ENCODE measurements around the gene GSK3A.

GSK3A gene

DNA sequence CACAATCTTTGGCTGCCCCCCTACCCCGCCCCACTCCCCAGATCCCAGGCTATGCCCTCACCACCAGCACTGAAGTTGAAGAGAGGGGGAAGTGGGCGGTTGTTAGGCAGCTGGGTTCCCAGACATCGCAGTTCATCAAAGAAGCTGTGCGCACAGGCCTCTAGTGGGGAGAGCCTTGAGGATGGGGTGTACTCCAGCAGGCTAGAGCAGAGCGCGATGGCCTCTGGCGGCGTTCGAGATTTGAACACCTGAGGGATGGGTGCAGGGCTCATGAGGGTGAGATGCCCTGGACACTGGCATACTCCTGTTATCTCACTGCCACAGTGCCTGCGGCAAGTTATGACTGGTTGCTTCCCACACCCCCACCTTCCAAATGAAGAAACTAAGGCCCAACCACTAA lies 10.0 kb downstream of the GSK3A start:
- H3K4me3 ChIP-seq (ENCODE audit: extremely low read depth, insufficient read depth, low read length, poor library complexity, severe bottlenecking) = no peak overlapping the region
- H3K27ac ChIP-seq (ENCODE audit: low read depth, low read length, severe bottlenecking) = no peak overlapping the region
- H3K36me3 ChIP-seq (ENCODE audit: control insufficient read depth, insufficient read depth, low read length) = peaks cover 95% of the 10 kb centered on the region
- 79 to 95% methylated on average over 8 to 9 of the region's 10 CpGs for WGBS, 2 experiments (ENCODE audit: insufficient coverage in 2 of 2)
- no peaks in the 10 kb centered on the region for H3K9me3 ChIP-seq (ENCODE audit: control insufficient read depth, low read length)
- H3K4me1 ChIP-seq (ENCODE audit: control insufficient read depth, insufficient read depth, low read length, poor library complexity, severe bottlenecking) = peaks cover 5% of the 10 kb centered on the region

DNA sequence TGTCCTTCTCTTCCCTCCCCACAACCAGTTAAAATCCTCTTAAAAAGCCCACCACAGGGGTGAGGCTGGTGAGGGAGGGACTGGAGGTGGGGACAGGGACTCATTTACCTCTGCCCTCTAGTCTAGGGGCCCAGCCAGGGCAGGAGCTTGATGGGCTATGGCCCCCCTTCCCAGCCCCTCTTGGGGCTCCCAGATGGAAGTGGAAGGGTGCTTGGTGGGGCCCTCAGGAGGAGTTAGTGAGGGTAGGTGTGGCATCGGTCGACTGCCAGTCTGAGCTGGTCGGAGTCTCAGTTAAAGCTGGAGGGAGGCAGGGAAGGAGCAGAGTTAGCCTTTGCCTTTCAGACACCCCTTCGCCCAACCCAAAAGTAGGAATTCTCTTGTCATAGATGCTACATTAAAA lies 11.8 kb downstream of the GSK3A start:
- Histone ChIP-seq H3K4me1 (ENCODE audit: control insufficient read depth, insufficient read depth, low read length, poor library complexity, severe bottlenecking) (peaks cover 5% of the 10 kb centered on the region), H3K9me3 (ENCODE audit: control insufficient read depth, low read length) (no peaks in the 10 kb centered on the region), H3K36me3 (ENCODE audit: control insufficient read depth, insufficient read depth, low read length) (peaks cover 97% of the 10 kb centered on the region), H3K27ac (ENCODE audit: low read depth, low read length, severe bottlenecking) (no peak overlapping the region), H3K4me3 (ENCODE audit: extremely low read depth, insufficient read depth, low read length, poor library complexity, severe bottlenecking) (no peak overlapping the region)
- 85 to 92% methylated on average over 4 of the region's 4 CpGs for WGBS, 2 experiments (ENCODE audit: insufficient coverage in 2 of 2)

DNA sequence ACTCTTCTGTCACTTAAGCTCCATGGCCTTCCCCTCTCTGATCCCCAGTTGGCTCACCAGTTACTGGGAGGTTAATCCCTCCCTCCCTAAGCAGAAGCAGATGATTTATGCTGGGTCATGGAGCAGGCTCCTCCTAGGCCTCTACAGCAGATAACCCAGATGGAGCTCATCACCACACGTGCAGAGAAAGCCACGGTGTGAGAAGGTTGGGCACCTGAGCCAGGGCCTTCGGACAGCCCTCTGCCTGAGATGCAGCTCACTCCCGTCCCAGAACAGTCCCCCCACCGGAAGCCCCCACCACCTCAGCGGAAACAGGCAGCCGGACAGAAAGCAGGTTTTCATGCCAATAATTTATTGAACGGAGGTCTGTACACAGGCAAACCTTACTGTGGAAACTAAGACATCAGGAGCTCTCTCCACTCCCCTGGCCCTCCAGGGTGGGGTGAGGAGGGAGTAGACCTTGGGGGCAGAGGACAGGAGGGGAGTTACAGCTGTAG lies 12.5 kb downstream of the GSK3A start:
- Histone ChIP-seq H3K27ac (ENCODE audit: low read depth, low read length, severe bottlenecking) (peak overlapping the region; percentile 12), H3K4me3 (ENCODE audit: extremely low read depth, insufficient read depth, low read length, poor library complexity, severe bottlenecking) (no peak overlapping the region), H3K36me3 (ENCODE audit: control insufficient read depth, insufficient read depth, low read length) (peaks cover 97% of the 10 kb centered on the region), H3K4me1 (ENCODE audit: control insufficient read depth, insufficient read depth, low read length, poor library complexity, severe bottlenecking) (peaks cover 5% of the 10 kb centered on the region), H3K9me3 (ENCODE audit: control insufficient read depth, low read length) (no peaks in the 10 kb centered on the region)
- 94 to 100% methylated on average over 3 to 7 of the region's 8 CpGs for WGBS, 2 experiments (ENCODE audit: insufficient coverage in 2 of 2)

DNA sequence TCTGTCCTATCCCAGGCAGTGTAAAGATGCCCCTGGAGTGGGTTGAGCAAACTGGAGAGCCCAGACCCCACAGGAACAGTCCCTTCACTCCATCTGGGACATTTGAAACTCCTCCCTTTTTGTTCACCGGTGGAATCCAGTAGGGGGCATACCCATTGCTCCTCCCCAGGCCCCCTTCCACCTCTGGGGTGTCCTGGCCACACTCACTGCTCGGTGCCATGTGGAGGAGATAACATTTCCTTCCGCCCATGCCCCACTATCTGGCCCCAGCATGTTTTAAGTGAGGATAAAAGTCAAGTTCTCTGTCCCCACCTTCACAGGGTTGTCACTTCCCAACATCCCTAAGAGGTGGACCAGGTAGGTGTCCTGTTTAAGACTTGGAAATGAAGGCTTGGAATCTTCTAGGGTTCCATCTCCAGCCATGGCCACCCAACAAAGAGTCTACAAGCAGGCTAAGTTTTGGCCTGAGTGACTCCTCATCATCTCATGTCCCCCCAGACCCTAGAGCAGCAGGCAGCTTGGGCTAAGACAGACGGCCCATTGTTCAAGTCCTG lies 13.0 kb downstream of the GSK3A start:
- no peaks in the 10 kb centered on the region for H3K9me3 ChIP-seq (ENCODE audit: control insufficient read depth, low read length)
- WGBS, 2 experiments (ENCODE audit: insufficient coverage in 2 of 2) = 75 to 85% methylated on average over 2 of the region's 4 CpGs
- H3K27ac ChIP-seq (ENCODE audit: low read depth, low read length, severe bottlenecking) = peak overlapping the region; percentile 6
- peaks cover 97% of the 10 kb centered on the region for H3K36me3 ChIP-seq (ENCODE audit: control insufficient read depth, insufficient read depth, low read length)
- peaks cover 5% of the 10 kb centered on the region for H3K4me1 ChIP-seq (ENCODE audit: control insufficient read depth, insufficient read depth, low read length, poor library complexity, severe bottlenecking)
- no peak overlapping the region for H3K4me3 ChIP-seq (ENCODE audit: extremely low read depth, insufficient read depth, low read length, poor library complexity, severe bottlenecking)

DNA sequence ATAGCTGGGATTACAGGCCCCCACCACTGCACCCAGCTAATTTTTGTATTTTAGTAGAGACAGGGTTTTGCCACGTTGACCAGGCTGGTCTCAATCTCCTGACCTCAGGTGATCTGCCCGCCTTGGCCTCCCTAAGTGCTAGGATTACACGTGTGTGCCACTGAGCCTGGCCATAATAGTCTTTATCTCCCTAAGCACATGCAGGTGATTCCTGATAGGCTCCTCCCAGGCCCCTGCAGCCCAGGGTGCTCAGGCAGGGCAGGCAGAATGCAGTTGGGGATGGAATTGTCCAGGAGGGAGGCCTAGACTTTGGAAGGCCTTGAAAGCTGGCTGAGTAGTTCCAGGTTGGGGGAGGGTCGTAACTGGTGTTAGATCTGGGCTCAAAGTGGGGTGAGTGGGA lies 13.8 kb downstream of the GSK3A start:
- H3K9me3 ChIP-seq (ENCODE audit: control insufficient read depth, low read length) = no peaks in the 10 kb centered on the region
- H3K4me1 ChIP-seq (ENCODE audit: control insufficient read depth, insufficient read depth, low read length, poor library complexity, severe bottlenecking) = peaks cover 5% of the 10 kb centered on the region
- H3K36me3 ChIP-seq (ENCODE audit: control insufficient read depth, insufficient read depth, low read length) = peaks cover 95% of the 10 kb centered on the region
- H3K27ac ChIP-seq (ENCODE audit: low read depth, low read length, severe bottlenecking) = no peak overlapping the region
- H3K4me3 ChIP-seq (ENCODE audit: extremely low read depth, insufficient read depth, low read length, poor library complexity, severe bottlenecking) = no peak overlapping the region
- 95 to 98% methylated on average over 4 of the region's 4 CpGs for WGBS, 2 experiments (ENCODE audit: insufficient coverage in 2 of 2)

DNA sequence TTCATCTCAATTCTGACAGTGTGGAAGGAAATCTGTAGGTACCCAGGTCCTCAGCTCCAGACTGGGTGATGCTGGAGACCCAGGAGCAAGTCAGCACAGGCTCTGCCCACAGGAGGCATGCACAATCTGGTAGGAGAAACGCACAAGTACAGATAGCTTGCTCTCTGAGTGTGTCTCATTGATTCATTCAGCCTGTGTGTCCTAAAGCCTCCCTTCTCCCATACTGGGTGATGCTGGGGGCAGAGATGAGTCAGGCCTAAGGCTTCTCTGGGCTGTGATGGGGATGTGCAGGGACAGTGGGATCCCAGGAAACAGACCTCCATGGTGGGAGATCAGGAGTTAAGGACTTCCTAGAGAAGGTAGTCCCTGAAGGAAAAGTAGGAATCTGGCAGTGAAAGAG lies 15.5 kb downstream of the GSK3A start:
- Histone ChIP-seq H3K4me3 (ENCODE audit: extremely low read depth, insufficient read depth, low read length, poor library complexity, severe bottlenecking) (no peak overlapping the region), H3K36me3 (ENCODE audit: control insufficient read depth, insufficient read depth, low read length) (peaks cover 89% of the 10 kb centered on the region), H3K9me3 (ENCODE audit: control insufficient read depth, low read length) (no peaks in the 10 kb centered on the region), H3K27ac (ENCODE audit: low read depth, low read length, severe bottlenecking) (no peak overlapping the region), H3K4me1 (ENCODE audit: control insufficient read depth, insufficient read depth, low read length, poor library complexity, severe bottlenecking) (peaks cover 5% of the 10 kb centered on the region)
- WGBS, 2 experiments (ENCODE audit: insufficient coverage in 2 of 2) = 83 to 100% methylated on average over 1 of the region's 1 CpG

DNA sequence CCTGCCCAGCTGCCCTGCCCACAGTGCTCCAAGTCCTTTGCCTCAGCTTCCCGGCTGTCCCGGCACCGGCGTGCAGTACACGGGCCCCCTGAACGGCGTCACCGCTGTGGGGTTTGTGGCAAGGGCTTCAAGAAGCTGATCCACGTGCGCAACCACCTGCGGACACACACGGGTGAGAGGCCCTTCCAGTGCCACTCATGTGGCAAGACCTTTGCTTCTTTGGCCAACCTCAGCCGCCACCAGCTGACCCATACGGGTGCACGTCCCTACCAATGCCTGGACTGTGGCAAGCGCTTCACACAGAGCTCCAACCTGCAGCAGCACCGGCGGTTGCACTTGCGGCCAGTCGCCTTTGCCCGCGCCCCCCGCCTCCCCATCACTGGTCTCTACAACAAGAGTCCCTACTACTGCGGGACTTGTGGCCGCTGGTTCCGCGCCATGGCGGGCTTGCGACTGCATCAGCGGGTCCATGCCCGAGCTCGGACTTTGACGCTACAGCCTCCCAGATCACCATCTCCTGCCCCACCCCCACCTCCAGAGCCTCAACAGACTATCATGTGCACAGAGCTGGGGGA lies 16.6 kb downstream of the GSK3A start:
- Histone ChIP-seq H3K4me3 (ENCODE audit: extremely low read depth, insufficient read depth, low read length, poor library complexity, severe bottlenecking) (no peak overlapping the region), H3K9me3 (ENCODE audit: control insufficient read depth, low read length) (no peaks in the 10 kb centered on the region), H3K4me1 (ENCODE audit: control insufficient read depth, insufficient read depth, low read length, poor library complexity, severe bottlenecking) (peaks cover 5% of the 10 kb centered on the region), H3K36me3 (ENCODE audit: control insufficient read depth, insufficient read depth, low read length) (peaks cover 78% of the 10 kb centered on the region), H3K27ac (ENCODE audit: low read depth, low read length, severe bottlenecking) (no peak overlapping the region)
- WGBS, 2 experiments (ENCODE audit: insufficient coverage in 2 of 2) = 96 to 98% methylated on average over 27 to 30 of the region's 33 CpGs

DNA sequence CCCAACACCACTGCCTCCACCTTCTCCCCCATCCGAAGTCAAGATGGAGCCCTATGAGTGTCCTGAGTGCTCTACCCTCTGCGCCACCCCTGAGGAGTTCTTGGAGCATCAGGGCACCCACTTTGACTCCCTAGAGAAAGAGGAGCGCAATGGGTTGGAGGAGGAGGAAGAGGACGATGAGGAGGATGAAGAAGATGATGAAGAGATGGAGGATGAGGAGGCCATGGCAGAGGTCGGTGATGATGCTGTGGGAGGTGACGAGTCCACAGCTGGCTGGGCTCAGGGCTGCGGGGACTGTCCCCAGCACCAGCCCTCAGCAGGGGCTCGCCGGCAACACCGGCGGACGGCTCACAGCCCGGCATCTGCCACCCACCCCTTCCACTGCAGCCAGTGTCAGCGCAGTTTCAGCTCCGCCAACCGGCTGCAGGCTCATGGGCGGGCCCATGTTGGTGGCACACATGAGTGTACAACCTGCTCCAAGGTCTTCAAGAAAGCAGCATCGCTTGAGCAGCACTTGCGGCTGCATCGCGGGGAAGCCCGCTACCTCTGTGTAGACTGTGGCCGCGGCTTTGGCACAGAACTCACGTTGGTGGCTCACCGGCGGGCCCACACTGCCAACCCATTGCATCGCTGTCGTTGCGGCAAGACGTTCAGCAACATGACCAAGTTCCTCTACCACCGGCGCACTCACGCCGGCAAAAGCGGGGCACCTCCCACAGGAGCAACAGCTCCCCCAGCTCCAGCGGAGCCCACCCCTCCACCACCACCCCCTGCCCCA lies 17.3 kb downstream of the GSK3A start:
- H3K9me3 ChIP-seq (ENCODE audit: control insufficient read depth, low read length) = no peaks in the 10 kb centered on the region
- peaks cover 74% of the 10 kb centered on the region for H3K36me3 ChIP-seq (ENCODE audit: control insufficient read depth, insufficient read depth, low read length)
- no peak overlapping the region for H3K4me3 ChIP-seq (ENCODE audit: extremely low read depth, insufficient read depth, low read length, poor library complexity, severe bottlenecking)
- no peak overlapping the region for H3K27ac ChIP-seq (ENCODE audit: low read depth, low read length, severe bottlenecking)
- 97% methylated on average over 33 to 35 of the region's 37 CpGs for WGBS, 2 experiments (ENCODE audit: insufficient coverage in 2 of 2)
- peaks cover 5% of the 10 kb centered on the region for H3K4me1 ChIP-seq (ENCODE audit: control insufficient read depth, insufficient read depth, low read length, poor library complexity, severe bottlenecking)

DNA sequence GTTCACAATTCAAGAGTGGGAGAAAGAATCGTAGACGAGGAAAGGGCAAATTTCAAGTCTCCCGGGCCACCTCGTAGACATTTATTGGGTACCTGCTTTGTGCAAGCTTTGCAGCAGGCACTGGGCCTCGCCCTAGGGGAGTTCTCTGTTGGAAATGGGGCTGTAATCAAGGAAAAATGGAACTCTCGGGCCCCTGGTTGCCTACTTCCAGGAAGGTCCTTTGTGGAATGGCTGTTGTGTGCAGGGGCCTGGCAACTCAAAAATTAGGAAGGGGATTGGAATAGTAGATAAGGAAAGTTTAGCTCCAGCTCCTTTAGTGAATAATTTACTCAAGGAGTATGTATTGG lies 21.7 kb downstream of the GSK3A start:
- peak overlapping the region; percentile 89 for H3K4me3 ChIP-seq (ENCODE audit: extremely low read depth, insufficient read depth, low read length, poor library complexity, severe bottlenecking)
- peaks cover 34% of the 10 kb centered on the region for H3K36me3 ChIP-seq (ENCODE audit: control insufficient read depth, insufficient read depth, low read length)
- peak overlapping the region; percentile 81 for H3K27ac ChIP-seq (ENCODE audit: low read depth, low read length, severe bottlenecking)
- H3K9me3 ChIP-seq (ENCODE audit: control insufficient read depth, low read length) = no peaks in the 10 kb centered on the region
- peaks cover 9% of the 10 kb centered on the region for H3K4me1 ChIP-seq (ENCODE audit: control insufficient read depth, insufficient read depth, low read length, poor library complexity, severe bottlenecking)
- WGBS, 2 experiments (ENCODE audit: insufficient coverage in 2 of 2) = 3 to 4% methylated on average over 5 to 6 of the region's 6 CpGs

DNA sequence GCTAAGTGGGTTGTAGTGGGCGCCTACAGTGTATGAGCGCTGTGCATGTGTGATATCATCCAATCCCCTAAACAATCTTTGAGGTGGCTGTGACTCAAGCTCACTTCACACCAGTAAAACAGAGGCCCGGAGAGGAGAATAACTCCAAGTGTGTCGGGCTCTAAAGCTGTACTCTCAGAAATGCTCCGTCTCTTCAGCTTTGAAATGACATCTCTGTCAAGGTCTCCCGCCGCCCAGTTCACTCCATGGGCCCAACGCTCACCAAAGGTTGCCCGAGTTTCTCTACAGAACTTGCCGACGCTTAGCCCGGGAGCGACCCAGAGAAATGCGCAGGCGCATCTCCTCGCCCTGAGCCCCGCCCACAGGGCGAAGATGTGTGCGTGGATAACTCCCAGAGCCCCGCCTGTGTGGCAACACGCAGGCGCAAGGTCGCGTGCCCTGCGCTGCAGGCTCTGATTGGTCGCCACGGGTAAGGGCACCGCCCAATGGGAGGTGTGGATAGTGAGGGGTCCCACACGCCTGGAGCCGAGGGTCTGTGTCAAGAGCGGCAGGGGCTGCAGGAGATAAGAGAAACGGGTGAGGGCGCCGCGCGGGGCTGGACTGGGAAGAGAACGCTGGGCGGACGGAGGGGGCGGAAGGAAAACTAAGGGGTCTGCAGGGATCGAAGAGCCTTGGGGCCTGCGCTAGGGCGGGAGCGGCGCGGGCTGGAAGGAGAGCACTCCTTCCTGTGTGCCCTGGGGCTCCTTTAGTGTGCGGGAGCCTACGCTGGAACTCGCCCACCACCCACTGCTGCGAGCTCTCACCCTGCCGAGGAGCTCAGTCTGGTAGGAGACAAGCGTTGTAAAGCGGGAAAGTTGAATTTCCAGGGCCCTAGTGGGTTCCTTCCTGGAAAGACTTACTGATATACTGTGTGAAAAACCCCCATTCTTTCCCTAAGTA lies 22.3 kb downstream of the GSK3A start, which contains the start of gene ZNF526:
Gene ZNF526 (plus strand): TSS at position 501 of the 939 bp plus-strand sequence. CDS start 4,092 bp downstream, outside the sequence.
- Histone ChIP-seq H3K27ac (ENCODE audit: low read depth, low read length, severe bottlenecking) (peak within 1 kb of the TSS; percentile 81), H3K4me3 (ENCODE audit: extremely low read depth, insufficient read depth, low read length, poor library complexity, severe bottlenecking) (peak within 1 kb of the TSS; percentile 89), H3K36me3 (ENCODE audit: control insufficient read depth, insufficient read depth, low read length) (peaks cover 32% of the 10 kb centered on the region), H3K4me1 (ENCODE audit: control insufficient read depth, insufficient read depth, low read length, poor library complexity, severe bottlenecking) (peaks cover 9% of the 10 kb centered on the region), H3K9me3 (ENCODE audit: control insufficient read depth, low read length) (no peaks in the 10 kb centered on the region)
- 2 to 4% methylated on average over 40 to 45 of the region's 53 CpGs for WGBS, 2 experiments (ENCODE audit: insufficient coverage in 2 of 2)
